Stomach (tissue), 9 donors: ENCODE data around the gene PUS1. TPM values are rescaled to one million over a fixed set of nuclear protein-coding genes. Genes with fewer than 3 reads are reported as not detected.

Experiments used
- DNase-seq, 2 donors: peaks; one replicate each; pipeline versions ENCODE4 v3.0.0 to v3.0.0-alpha.2; 2013 to 2019
- H3K27ac ChIP-seq, 5 donors: fragments of 200-600 bp in 4 of 5; sonication (generic) in 4 of 5; one replicate each; pipeline ENCODE4 v1.5.1; 2013 to 2019; ENCODE audit warnings: mild to moderate bottlenecking in 1 of 5, moderate library complexity in 1 of 5
- H3K27me3 ChIP-seq, 3 donors: fragments of 200-600 bp; sonication (generic); one replicate each; pipeline ENCODE4 v1.5.1; 2017 to 2019; ENCODE audit warnings: mixed run types in 1 of 3
- H3K36me3 ChIP-seq, 4 donors: fragments of 200-600 bp; sonication (generic); 1 replicate in 3 of 4; 2 replicates in 1 of 4; pipeline ENCODE4 v1.5.1; 2016 to 2019
- H3K4me1 ChIP-seq, 4 donors: fragments of 200-600 bp; sonication (generic); one replicate each; pipeline ENCODE4 v1.5.1; 2016 to 2019
- H3K4me3 ChIP-seq, 4 donors: fragments of 200-600 bp; sonication (generic) in 3 of 4; one replicate each; pipeline ENCODE4 v1.5.1; 2016 to 2019; ENCODE audit warnings: mild to moderate bottlenecking in 1 of 4
- H3K9me3 ChIP-seq, 4 donors: fragments of 200-600 bp; sonication (generic); one replicate each; pipeline ENCODE4 v1.5.1; 2016 to 2019
- EP300 ChIP-seq: sonication (generic); formaldehyde crosslinking; IDR thresholded peaks from one replicate; pipeline ENCODE4 v1.6.1; 2017; ENCODE audit warnings: antibody characterized with exemption
- POLR2A ChIP-seq, 4 donors: fragments of 450-650 bp; IDR thresholded peaks; one replicate each; pipeline ENCODE4 v1.6.1; 2016; ENCODE audit warnings: antibody characterized with exemption in 4 of 4, control low read depth in 2 of 4, mild to moderate bottlenecking in 1 of 4, moderate library complexity in 1 of 4
- POLR2AphosphoS5 ChIP-seq, 3 donors: sonication (generic); formaldehyde crosslinking; IDR thresholded peaks; one replicate each; pipeline ENCODE4 v1.6.1; 2016; ENCODE audit warnings: antibody characterized with exemption in 3 of 3
- WGBS, 5 donors: extraction: QIAGEN DNeasy Blood & Tissue Kit in 3 of 5; methylation state at CpG; one replicate each; pipeline versions ENCODE4 v1.1.5 to v1.1.7; 2013 to 2018; 5-methylcytosine and 5-hydroxymethylcytosine counted together
- intact Hi-C: fragments of 100-400 bp; cut with DNase I; formaldehyde crosslinking; loops from one replicate; pipeline ENCODE4 v1.15.1; 2023; ENCODE audit warnings: low total_unique reads
- polyA plus RNA-seq, 3 donors: library from polyadenylated mRNA; stranded (reverse); fragments of 200-250 nt; gene quantifications; one replicate each; pipeline ENCODE4 v1.2.3, GENCODE V29; 2013
- total RNA-seq, 5 donors: library from RNA; depleted of rRNA; stranded (reverse); fragments of >200 nt; gene quantifications; one replicate each; pipeline versions ENCODE4 v1.1.0 to v1.2.3, GENCODE V29; 2014 to 2016
- TF ChIP-seq, protein P1 (sequence below), 7 experiments: fragments of 450-650 bp in 4 of 7; fragments of 200-600 bp in 3 of 7; sonication (generic) in 3 of 7; IDR thresholded peaks; one replicate each; pipeline ENCODE4 v1.5.1; 2016 to 2019; ENCODE audit warnings: antibody characterized with exemption in 7 of 7, control low read depth in 2 of 7, mild to moderate bottlenecking in 1 of 7
- donor health status: healthy with polysubstance abuse.
- donor health status: Bipolar disorder and iron deficiency.
- donor health status: healthy.

PUS1 gene
- total and polyA plus RNA-seq, 8 donors = 3.1 to 26.3 (median 12.5) TPM

GRCh38 chr12:131928080-131928710, 881 bp upstream of the PUS1 start:
- Histone ChIP-seq H3K4me3 (peak overlapping the region; percentile 76 to 100 (median 98)), H3K4me1 (peaks cover 7 to 39% (median 24%) of the 10 kb centered on the region in 4 donors), H3K27me3 (no peaks in the 10 kb centered on the region), H3K27ac (peak overlapping the region in 4 of 5 donors; percentile 83 to 89 (median 86)), H3K36me3 (peaks cover 15 to 30% (median 22%) of the 10 kb centered on the region in 4 donors), H3K9me3 (no peaks in the 10 kb centered on the region)
- DNase-seq = no peak
- TF ChIP-seq POLR2A (IDR thresholded peaks at IDR 0.05) (no peak), EP300 (no peak), POLR2AphosphoS5 (IDR thresholded peaks at IDR 0.05) (no peak)
- TF ChIP-seq, protein P1, sequence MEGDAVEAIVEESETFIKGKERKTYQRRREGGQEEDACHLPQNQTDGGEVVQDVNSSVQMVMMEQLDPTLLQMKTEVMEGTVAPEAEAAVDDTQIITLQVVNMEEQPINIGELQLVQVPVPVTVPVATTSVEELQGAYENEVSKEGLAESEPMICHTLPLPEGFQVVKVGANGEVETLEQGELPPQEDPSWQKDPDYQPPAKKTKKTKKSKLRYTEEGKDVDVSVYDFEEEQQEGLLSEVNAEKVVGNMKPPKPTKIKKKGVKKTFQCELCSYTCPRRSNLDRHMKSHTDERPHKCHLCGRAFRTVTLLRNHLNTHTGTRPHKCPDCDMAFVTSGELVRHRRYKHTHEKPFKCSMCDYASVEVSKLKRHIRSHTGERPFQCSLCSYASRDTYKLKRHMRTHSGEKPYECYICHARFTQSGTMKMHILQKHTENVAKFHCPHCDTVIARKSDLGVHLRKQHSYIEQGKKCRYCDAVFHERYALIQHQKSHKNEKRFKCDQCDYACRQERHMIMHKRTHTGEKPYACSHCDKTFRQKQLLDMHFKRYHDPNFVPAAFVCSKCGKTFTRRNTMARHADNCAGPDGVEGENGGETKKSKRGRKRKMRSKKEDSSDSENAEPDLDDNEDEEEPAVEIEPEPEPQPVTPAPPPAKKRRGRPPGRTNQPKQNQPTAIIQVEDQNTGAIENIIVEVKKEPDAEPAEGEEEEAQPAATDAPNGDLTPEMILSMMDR (IDR thresholded peaks at IDR 0.05) = no peak
- intact Hi-C loops = no loop called here
- WGBS, 5 donors = 36 to 40% (median 36%) methylated on average over 33 of the region's 33 CpGs

GRCh38 chr12:131929581-131930456, 743 bp downstream of the PUS1 start:
- TF ChIP-seq POLR2AphosphoS5 (IDR thresholded peaks at IDR 0.05) (no peak), EP300 (no peak), POLR2A (IDR thresholded peaks at IDR 0.05) (no peak)
- TF ChIP-seq, protein P1 (IDR thresholded peaks at IDR 0.05) = no peak

DNA sequence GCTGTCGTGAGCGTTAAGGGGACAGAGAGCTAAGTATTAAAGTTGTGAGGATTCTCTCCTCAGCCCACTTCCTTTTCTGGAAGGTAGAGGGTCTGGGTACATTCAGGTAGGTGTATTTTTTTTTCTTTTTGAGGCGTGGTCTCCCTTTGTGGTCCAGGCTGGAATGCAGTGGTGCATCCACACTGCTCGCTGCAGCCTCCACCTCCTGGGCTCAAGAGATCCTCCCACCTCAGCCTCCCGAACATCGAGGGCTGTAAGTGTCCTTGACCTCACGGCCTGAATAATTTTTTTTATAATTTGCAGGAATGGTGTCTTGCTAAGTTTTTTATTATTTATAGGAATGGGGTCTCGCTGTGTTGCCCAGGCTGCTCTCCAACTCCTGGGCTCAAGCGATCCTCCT, 1.4 kb downstream of the PUS1 start:
- H3K27me3 ChIP-seq = no peaks in the 10 kb centered on the region
- peak overlapping the region in 1 of 5 donors; percentile 89 for H3K27ac ChIP-seq
- peaks cover 7 to 32% (median 24%) of the 10 kb centered on the region in 4 donors for H3K4me1 ChIP-seq
- DNase-seq = no peak
- 73 to 87% (median 82%) methylated on average over 9 of the region's 9 CpGs for WGBS, 5 donors
- intact Hi-C loops = no loop called here
- peak overlapping the region; percentile 76 to 100 (median 98) for H3K4me3 ChIP-seq
- no peaks in the 10 kb centered on the region for H3K9me3 ChIP-seq
- TF ChIP-seq, protein P1 (IDR thresholded peaks at IDR 0.05) = no peak
- no peak for TF ChIP-seq POLR2AphosphoS5 (IDR thresholded peaks at IDR 0.05)
- TF ChIP-seq POLR2A (IDR thresholded peaks at IDR 0.05) = no peak
- TF ChIP-seq EP300 = no peak
- H3K36me3 ChIP-seq = peaks cover 28 to 50% (median 44%) of the 10 kb centered on the region in 4 donors

More at GRCh38 chr12:131929581-131930456, 743 bp downstream of the PUS1 start:
- 1% methylated on average over 23 to 87 of the region's 87 CpGs for WGBS, 5 donors
- Histone ChIP-seq H3K4me3 (peak overlapping the region; percentile 76 to 100 (median 98)), H3K36me3 (peaks cover 23 to 43% (median 37%) of the 10 kb centered on the region in 4 donors), H3K27ac (peak overlapping the region; percentile 25 to 89 (median 86)), H3K27me3 (no peaks in the 10 kb centered on the region), H3K4me1 (peaks cover 7 to 35% (median 24%) of the 10 kb centered on the region in 4 donors), H3K9me3 (no peaks in the 10 kb centered on the region)
- intact Hi-C loops = no loop called here
- peak in 1 of 2 donors; percentile 57 for DNase-seq

- intact Hi-C loops = no loop called here
- no peak for DNase-seq
- TF ChIP-seq, protein P1 (IDR thresholded peaks at IDR 0.05) = no peak
- TF ChIP-seq POLR2AphosphoS5 (IDR thresholded peaks at IDR 0.05) = no peak
- TF ChIP-seq EP300 = no peak
- no peak for TF ChIP-seq POLR2A (IDR thresholded peaks at IDR 0.05)
- H3K9me3 ChIP-seq = no peaks in the 10 kb centered on the region
- 93 to 98% (median 95%) methylated on average over 7 to 8 of the region's 8 CpGs for whole genome bisulfite sequencing, 5 donors
- no peak overlapping the region for H3K27ac ChIP-seq
- H3K27me3 ChIP-seq = no peaks in the 10 kb centered on the region
- H3K4me1 ChIP-seq = peaks cover 7 to 23% (median 19%) of the 10 kb centered on the region in 4 donors
- no peak overlapping the region for H3K4me3 ChIP-seq
- peaks cover 35 to 63% (median 54%) of the 10 kb centered on the region in 4 donors for H3K36me3 ChIP-seq
Observed at GRCh38 chr12:131933387-131933786, 4.3 kb downstream of the PUS1 start.
